ENCODE results near the gene FBXW4.
"Not testable (repeated sequence)": the region's sequence is repeated elsewhere in the genome, so short reads cannot be mapped to it uniquely, and the experiment has no call there.

FBXW4 gene

GRCh38 chr10:101601541-101601940 is 93.4 kb downstream of the FBXW4 start:
- Histone ChIP-seq H3K27me3 (no peaks in the 10 kb centered on the region), H3K4me1 (peaks cover 10% of the 10 kb centered on the region), H3K36me3 (no peaks in the 10 kb centered on the region), H3K9me3 (no peaks in the 10 kb centered on the region), H3K4me3 (ENCODE audit: low read depth, low read length) (no peak overlapping the region)
- peak; percentile 31 for DNase-seq
- no peak for TF ChIP-seq CTCF (IDR thresholded peaks at IDR 0.05; ENCODE audit: low read depth, low read length)

DNA sequence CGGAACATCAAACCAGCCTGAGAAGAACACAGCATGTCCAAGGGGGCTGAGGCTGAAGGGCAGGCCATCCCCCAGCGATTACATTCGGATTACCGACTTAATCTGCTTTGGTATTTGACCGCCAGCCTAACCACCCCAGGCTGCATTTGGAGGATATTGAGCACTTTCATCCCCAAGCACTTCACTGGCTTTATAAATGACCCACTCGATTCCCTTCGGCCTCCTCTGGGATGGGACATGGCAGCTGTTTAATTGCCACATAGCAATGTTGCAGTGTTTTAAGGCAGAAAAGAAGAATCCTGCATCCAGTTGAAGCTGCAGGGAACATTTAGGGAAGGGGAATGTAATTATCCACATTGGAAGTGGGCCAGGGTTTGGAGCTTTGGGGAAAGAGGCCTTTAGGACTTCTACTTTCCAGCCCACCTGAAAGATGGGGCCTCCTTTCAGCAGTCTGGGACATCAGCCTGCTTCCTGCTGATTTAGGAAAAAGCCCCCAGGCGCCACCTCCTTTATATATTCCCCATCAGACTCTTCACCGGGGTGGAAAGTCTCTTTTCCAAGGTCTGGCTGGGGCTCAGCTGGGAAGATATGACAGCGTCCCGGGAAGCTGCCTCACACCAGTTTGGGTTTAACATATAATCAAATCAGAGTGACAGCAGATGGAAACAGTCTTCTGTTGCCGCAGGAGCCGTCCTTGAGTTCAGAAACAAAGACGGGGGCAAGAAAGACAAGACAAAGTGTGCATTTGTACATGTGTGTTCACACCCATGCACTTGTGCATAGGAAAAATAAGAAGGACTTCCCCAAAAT is 97.7 kb downstream of the FBXW4 start:
- Histone ChIP-seq H3K27me3 (no peaks in the 10 kb centered on the region), H3K4me1 (peaks cover 10% of the 10 kb centered on the region), H3K4me3 (ENCODE audit: low read depth, low read length) (no peak overlapping the region), H3K36me3 (no peaks in the 10 kb centered on the region), H3K9me3 (no peaks in the 10 kb centered on the region)
- DNase-seq = peak; percentile 31
- TF ChIP-seq CTCF (IDR thresholded peaks at IDR 0.05; ENCODE audit: low read depth, low read length) = no peak

DNA sequence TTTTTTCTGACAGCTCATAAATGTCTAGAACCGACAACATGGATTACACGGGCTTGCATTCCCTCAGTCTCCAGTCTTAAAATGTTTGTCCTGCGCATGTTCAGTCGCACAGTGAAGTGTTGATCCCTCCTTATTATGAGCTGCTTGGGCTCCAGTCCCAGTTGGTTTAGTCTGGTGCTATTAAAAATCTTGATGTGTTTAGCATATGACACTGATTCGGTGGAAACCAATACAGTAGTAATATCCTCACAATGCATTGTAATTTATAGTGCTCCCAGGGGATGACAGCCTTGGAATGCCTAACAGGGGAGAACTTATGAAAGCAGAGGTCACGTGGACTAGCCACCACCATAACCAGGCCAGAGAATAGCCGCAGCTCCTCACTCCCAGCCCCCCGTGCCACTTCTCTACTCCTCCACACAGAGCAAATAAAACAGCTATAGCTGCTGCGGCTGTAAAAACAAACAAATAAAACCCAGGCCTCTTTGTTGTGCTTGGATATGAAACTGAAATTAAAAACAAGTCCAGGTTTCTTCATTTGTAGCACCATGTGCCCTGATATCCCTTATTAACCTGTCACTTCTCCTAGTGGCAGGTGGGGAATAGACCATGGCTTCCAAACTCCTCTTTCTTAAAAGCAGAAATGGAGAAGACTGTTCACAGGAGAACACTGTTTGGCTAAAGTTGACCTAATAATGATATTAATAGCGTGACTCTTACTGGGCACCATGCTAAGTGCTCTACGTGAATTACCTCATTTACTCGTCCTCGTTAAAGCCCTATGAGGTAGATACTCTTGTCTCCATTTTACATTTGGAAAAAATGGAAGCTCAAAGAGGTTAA is 99.2 kb downstream of the FBXW4 start:
- Histone ChIP-seq H3K4me1 (peaks cover 10% of the 10 kb centered on the region), H3K9me3 (no peaks in the 10 kb centered on the region), H3K27me3 (no peaks in the 10 kb centered on the region), H3K4me3 (ENCODE audit: low read depth, low read length) (no peak overlapping the region), H3K36me3 (no peaks in the 10 kb centered on the region)
- no peak for TF ChIP-seq CTCF (IDR thresholded peaks at IDR 0.05; ENCODE audit: low read depth, low read length)
- no peak for DNase-seq

DNA sequence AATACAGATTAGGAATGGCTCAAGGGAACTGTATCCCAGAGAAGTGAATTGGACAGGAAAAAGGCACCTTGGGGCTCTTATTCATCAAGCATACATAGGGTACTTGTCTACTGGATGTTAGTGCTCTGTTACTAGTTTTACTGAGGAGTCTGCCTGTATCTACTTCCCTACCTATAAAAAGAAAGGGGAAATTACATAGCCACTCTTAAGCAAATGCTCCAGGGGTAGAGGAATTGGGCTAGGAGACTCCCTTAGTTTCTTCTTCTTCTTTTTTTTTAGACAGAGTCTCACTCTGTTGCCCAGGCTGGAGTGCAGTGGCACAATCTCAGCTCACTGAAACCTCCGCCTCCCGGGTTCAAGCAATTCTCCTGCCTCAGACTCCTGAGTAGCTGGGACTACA is 101.6 kb downstream of the FBXW4 start:
- H3K36me3 ChIP-seq; H3K27me3 ChIP-seq; H3K9me3 ChIP-seq; H3K4me3 ChIP-seq (ENCODE audit: low read depth, low read length); DNase-seq; H3K4me1 ChIP-seq: not testable (repeated sequence)

- no peak for TF ChIP-seq CTCF (IDR thresholded peaks at IDR 0.05; ENCODE audit: low read depth, low read length)
- H3K4me1 ChIP-seq = no peaks in the 10 kb centered on the region
- no peaks in the 10 kb centered on the region for H3K9me3 ChIP-seq
- H3K27me3 ChIP-seq = no peaks in the 10 kb centered on the region
- peak overlapping the region; percentile 92 for H3K4me3 ChIP-seq (ENCODE audit: low read depth, low read length)
- H3K36me3 ChIP-seq = no peaks in the 10 kb centered on the region
- no peak for DNase-seq
Measured at GRCh38 chr10:101588879-101589278, 106.1 kb downstream of the FBXW4 start.

DNA sequence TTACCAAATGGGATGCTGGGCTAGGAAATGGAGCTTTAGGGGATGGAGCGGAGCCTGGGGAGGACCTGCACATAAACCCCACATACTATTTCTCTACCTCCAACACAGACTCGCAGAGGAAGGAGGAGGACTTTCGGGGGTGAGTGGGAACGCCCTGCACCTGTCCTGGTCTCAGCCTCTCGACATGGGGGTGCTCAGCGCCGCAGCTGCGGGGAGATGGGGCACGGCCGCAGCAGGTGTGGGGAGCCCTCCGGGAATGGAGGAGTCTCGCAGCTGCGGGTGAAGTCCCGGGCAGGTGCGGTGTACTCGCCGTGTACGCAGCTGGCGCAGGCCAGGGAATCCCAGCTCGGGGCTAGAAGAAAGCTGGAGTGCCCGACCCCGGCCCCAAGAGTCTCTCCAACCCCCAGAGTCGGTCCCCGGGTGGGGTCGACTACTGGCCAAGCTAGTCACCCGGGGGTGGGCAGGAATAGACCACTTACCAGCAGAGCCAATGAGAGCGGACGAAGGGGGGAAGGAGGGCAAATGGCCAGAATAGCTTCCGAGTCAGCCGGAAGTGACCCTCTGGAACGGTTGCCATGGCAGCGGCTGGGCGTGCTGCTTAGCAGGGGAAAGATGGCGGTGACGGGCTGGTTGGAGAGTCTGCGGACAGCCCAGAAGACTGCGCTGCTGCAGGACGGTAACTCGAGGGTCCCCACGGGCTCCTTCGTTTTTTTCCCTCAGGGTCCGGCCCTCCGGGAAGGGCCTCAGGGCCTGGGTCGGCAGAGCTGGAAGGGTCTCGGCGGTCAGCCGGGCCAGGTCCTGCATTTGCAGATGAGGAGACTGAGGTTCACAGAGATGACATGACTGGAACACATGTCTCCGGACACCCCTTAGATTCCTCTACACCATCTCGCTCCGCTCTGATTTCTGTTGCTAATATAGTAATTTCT is 107.0 kb downstream of the FBXW4 start, which contains the start of the genes DPCD and POLL:
DPCD (plus strand) TSS at position 597 of the 929 bp plus-strand sequence; CDS start at position 613, 16 bp downstream.
POLL (minus strand) TSS at position 533 of the 929 bp plus-strand sequence. CDS start 897 bp downstream, outside the sequence.
- H3K9me3 ChIP-seq = no peaks in the 10 kb centered on the region
- TF ChIP-seq CTCF (IDR thresholded peaks at IDR 0.05; ENCODE audit: low read depth, low read length) = no peak
- no peaks in the 10 kb centered on the region for H3K4me1 ChIP-seq

More for the DNA sequence above, 107.0 kb downstream of the FBXW4 start, which contains the start of the genes DPCD and POLL:
- DNase-seq = peak; percentile 97
- H3K36me3 ChIP-seq = no peaks in the 10 kb centered on the region
- H3K27me3 ChIP-seq = no peaks in the 10 kb centered on the region
- peak within 1 kb of the TSS; percentile 92 for H3K4me3 ChIP-seq (ENCODE audit: low read depth, low read length)
